Measurements from ENCODE around the gene ZDHHC14.
"Not testable (repeated sequence)": the region's sequence is repeated elsewhere in the genome, so short reads cannot be mapped to it uniquely, and the experiment has no call there.

The ZDHHC14 gene

DNA sequence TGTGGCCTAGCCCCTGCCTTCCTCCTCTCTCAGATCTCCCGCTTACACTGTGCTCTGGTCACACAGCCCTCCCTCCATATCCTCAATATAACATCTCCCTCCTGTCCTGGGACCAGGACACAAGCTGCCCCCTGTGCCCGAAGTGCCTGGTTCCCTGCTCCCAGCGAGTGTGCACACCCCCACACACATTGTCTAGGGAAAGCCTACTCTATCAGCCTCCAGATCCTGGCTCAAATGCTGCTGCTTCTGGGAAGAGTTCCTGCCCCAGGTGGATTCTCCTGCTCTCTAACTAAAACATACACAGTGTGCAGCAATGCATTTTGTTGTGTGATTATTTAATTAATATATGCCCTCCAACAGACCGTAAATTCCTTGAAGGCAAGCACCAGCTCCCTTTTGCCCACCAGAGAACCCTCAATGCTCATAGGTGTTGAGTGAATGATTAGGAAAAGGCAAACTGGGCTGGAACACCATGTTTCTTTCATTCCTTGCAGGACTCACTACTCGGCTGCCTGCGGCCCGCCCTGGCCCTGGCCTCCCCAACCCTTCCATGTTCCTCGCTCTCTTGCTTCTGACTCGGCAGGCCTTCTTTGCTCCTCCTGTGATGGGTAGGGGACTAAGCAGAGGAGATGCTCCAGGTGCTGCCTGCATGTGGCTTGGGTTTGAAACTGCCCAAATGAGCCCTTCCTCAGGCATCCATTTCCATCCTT is 194.6 kb downstream of the ZDHHC14 start:
- Histone ChIP-seq H3K27me3 (replicated peaks) (no peaks in the 10 kb centered on the region), H3K27ac (no peak overlapping the region), H3K36me3 (replicated peaks) (no peaks in the 10 kb centered on the region), H3K4me3 (ENCODE audit: low read depth, low read length) (no peak overlapping the region)
- DNase-seq, result no peak
- TF ChIP-seq CTCF (IDR thresholded peaks at IDR 0.05; ENCODE audit: low read depth, low read length, missing control alignments), result no peak
- in situ Hi-C loops (cut with HindIII; ENCODE audit: low pct_ligation_motif_present, low sequenced_read_pairs), result no loop called here

GRCh38 chr6:157576991-157577390 is 196.0 kb downstream of the ZDHHC14 start:
- H3K4me3 ChIP-seq (ENCODE audit: low read depth, low read length); DNase-seq; H3K27ac ChIP-seq; in situ Hi-C loops (cut with HindIII; ENCODE audit: low pct_ligation_motif_present, low sequenced_read_pairs); H3K36me3 ChIP-seq (replicated peaks); H3K27me3 ChIP-seq (replicated peaks): not testable (repeated sequence)

GRCh38 chr6:157578527-157578926 is 197.5 kb downstream of the ZDHHC14 start:
- H3K27me3 ChIP-seq (replicated peaks); in situ Hi-C loops (cut with HindIII; ENCODE audit: low pct_ligation_motif_present, low sequenced_read_pairs); H3K36me3 ChIP-seq (replicated peaks); H3K27ac ChIP-seq; DNase-seq; H3K4me3 ChIP-seq (ENCODE audit: low read depth, low read length): not testable (repeated sequence)

DNA sequence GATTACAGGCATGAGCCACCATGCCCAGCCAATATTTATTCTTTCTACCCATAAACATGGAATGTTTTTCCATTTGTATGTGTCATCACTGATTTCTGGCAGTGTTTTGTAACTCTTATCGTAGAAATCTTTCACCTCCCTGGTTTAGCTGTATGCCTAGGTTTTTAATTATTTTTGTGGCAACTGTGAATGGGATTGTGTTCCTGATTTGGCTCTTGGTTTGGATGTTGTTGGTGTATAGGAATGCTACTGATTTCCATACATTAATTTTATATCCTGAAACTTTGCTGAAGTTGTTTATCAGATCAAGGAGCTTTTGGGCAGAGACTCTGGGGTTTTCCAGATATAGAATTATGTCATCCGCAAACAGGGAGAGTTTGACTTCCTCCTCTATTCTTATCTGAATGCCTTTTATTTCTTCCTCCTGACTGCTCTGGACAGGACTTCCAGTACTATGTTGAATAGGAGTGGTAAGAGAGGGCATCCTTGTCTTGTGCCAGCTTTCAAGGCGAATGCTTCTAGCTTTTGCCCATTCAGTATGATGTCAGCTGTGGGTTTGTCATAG is 198.6 kb downstream of the ZDHHC14 start:
- Histone ChIP-seq H3K27me3 (replicated peaks) (no peaks in the 10 kb centered on the region), H3K4me3 (ENCODE audit: low read depth, low read length) (no peak overlapping the region), H3K36me3 (replicated peaks) (no peaks in the 10 kb centered on the region), H3K27ac (no peak overlapping the region)
- DNase-seq, result no peak
- in situ Hi-C loops (cut with HindIII; ENCODE audit: low pct_ligation_motif_present, low sequenced_read_pairs), result no loop called here
- TF ChIP-seq CTCF (IDR thresholded peaks at IDR 0.05; ENCODE audit: low read depth, low read length, missing control alignments), result no peak

GRCh38 chr6:157584036-157584435 is 203.0 kb downstream of the ZDHHC14 start:
- no peak for DNase-seq
- H3K27ac ChIP-seq, result no peak overlapping the region
- in situ Hi-C loops (cut with HindIII; ENCODE audit: low pct_ligation_motif_present, low sequenced_read_pairs), result no loop called here
- TF ChIP-seq CTCF (IDR thresholded peaks at IDR 0.05; ENCODE audit: low read depth, low read length, missing control alignments), result no peak
- no peaks in the 10 kb centered on the region for H3K27me3 ChIP-seq (replicated peaks)
- H3K4me3 ChIP-seq (ENCODE audit: low read depth, low read length), result no peak overlapping the region
- no peaks in the 10 kb centered on the region for H3K36me3 ChIP-seq (replicated peaks)

DNA sequence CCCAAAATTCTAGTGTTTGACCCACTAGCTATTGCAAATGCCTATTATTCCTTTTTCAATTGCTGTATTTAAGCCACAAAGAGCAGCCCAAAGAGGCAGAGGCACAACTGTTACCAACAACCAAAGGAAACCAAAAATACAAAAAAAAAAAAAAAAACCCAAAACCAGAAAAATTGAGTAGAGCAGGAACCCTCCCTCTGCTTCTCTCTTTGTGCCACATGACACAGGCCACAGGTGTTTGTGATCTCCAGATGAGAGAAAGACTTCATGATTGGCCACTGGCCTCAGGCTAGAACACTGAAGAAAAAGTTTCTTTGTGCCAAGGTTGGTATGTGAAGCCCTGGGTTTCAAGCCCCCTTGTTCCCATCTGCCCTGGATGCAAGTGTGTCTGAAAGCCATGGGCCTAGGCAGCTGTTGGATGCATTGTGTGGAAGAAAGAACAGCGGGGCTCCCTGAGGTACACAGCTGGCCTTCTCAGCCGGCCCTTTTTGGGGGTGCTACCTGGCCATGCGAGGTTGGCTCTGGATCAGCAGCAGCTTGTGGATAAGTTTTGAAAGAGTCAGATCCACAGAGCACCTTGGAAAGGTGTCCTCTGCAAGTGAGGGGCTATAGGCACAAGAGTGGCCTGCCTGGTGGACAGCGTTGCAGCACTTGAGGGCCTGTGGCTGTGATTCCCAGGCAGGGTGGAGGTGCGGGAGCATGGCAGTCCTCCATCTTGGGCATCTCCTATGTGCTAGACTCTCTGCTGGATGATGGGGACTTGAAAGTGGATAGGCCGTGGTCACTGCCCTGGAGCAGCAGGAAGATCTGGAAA is 204.5 kb downstream of the ZDHHC14 start:
- no peak for DNase-seq

More for the DNA sequence above, 204.5 kb downstream of the ZDHHC14 start:
- H3K27me3 ChIP-seq (replicated peaks), result no peaks in the 10 kb centered on the region
- no peak overlapping the region for H3K27ac ChIP-seq
- no peaks in the 10 kb centered on the region for H3K36me3 ChIP-seq (replicated peaks)
- no peak for TF ChIP-seq CTCF (IDR thresholded peaks at IDR 0.05; ENCODE audit: low read depth, low read length, missing control alignments)
- in situ Hi-C loops (cut with HindIII; ENCODE audit: low pct_ligation_motif_present, low sequenced_read_pairs), result no loop called here
- H3K4me3 ChIP-seq (ENCODE audit: low read depth, low read length), result no peak overlapping the region
